ENCODE results near the gene ST6GALNAC3.

DNA sequence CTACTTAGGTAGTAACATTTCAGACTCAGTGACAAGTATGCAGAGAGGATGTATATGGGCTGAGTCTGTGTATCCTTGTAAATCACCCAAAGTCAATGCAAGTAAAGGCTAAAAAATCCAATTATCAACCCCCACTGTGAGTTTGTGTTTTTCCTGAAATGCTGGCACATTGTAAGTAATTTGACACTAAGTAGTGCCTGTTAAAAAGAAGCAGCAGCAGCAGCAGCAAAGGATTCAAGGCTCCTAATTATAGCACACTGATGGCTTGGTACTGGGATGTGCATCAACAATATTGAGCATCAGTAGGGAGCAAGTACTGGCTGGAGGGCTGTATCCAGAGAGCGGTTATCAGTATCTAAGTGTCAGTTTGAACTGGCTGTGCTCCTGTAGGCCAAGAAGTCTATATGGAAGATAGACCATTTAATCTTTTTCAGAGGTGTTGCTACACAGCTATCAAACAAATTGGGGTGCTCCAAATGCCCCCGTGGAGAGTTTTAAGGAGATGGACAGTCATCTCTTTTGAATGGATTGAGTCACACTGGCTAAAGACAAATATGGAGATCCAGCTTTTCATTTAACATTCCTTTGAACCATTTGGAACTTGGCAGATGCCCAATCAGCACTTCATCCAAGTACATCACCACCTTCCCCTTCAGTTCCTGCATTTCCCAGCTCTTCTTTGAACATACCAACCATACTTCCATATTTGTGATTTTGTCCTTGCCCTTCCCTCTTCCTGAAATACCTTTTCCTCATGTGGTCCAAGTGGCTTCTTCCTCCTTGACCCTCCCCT lies 551.5 kb downstream of the ST6GALNAC3 start:
- TF ChIP-seq, protein P1, sequence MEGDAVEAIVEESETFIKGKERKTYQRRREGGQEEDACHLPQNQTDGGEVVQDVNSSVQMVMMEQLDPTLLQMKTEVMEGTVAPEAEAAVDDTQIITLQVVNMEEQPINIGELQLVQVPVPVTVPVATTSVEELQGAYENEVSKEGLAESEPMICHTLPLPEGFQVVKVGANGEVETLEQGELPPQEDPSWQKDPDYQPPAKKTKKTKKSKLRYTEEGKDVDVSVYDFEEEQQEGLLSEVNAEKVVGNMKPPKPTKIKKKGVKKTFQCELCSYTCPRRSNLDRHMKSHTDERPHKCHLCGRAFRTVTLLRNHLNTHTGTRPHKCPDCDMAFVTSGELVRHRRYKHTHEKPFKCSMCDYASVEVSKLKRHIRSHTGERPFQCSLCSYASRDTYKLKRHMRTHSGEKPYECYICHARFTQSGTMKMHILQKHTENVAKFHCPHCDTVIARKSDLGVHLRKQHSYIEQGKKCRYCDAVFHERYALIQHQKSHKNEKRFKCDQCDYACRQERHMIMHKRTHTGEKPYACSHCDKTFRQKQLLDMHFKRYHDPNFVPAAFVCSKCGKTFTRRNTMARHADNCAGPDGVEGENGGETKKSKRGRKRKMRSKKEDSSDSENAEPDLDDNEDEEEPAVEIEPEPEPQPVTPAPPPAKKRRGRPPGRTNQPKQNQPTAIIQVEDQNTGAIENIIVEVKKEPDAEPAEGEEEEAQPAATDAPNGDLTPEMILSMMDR (IDR thresholded peaks at IDR 0.05; ENCODE audit: low read length) = no peak
- no peak for TF ChIP-seq EZH2 (optimal IDR thresholded peaks at IDR 0.05; ENCODE audit: low read depth, low read length)

All from MM.1S (cell line).